NT2/D1 (cell line): ENCODE data around the gene SORT1.
A peak's percentile ranks its signal among the peaks of the same experiment; 100 is the strongest.

Source experiments
- DNase-seq: peaks from one replicate; pipeline ENCODE4 v3.0.0-alpha.2; 2011; ENCODE audit warnings: low read depth, low spot score
- H3K27me3 ChIP-seq: 2 replicates; pipeline ENCODE4 v1.6.0; 2011; ENCODE audit warnings: mild to moderate bottlenecking; ENCODE audit not compliant: insufficient read length, insufficient read depth
- H3K36me3 ChIP-seq: 2 replicates; pipeline ENCODE4 v1.6.1; 2011; ENCODE audit warnings: mild to moderate bottlenecking, low read length, mixed read lengths; ENCODE audit not compliant: insufficient read depth, insufficient read length
- H3K4me1 ChIP-seq: 2 replicates; pipeline ENCODE4 v1.5.1; 2011; ENCODE audit not compliant: insufficient read depth, insufficient read length
- H3K4me3 ChIP-seq: 2 replicates; pipeline ENCODE4 v1.5.1; 2011; ENCODE audit warnings: low read depth; ENCODE audit not compliant: insufficient read length
- H3K9ac ChIP-seq: 2 replicates; pipeline ENCODE4 v1.6.0; 2011; ENCODE audit warnings: low read depth; ENCODE audit not compliant: insufficient read length
- H3K9me3 ChIP-seq: 2 replicates; pipeline ENCODE4 v1.5.1; 2011; ENCODE audit warnings: mild to moderate bottlenecking, low read length; ENCODE audit not compliant: insufficient read depth
- SUZ12 ChIP-seq: IDR thresholded peaks from 2 replicates; pipeline ENCODE4 v1.6.1; 2011; ENCODE audit not compliant: insufficient read length, insufficient read depth; ENCODE audit errors: extremely low read depth
- YY1 ChIP-seq: IDR thresholded peaks from 2 replicates; pipeline ENCODE4 v1.6.1; 2011; ENCODE audit not compliant: insufficient read length, insufficient read depth
- ZNF274 ChIP-seq: IDR thresholded peaks from 2 replicates; pipeline ENCODE4 v1.6.1; 2011; ENCODE audit warnings: mild to moderate bottlenecking, low read depth, low read length

The SORT1 gene

DNA sequence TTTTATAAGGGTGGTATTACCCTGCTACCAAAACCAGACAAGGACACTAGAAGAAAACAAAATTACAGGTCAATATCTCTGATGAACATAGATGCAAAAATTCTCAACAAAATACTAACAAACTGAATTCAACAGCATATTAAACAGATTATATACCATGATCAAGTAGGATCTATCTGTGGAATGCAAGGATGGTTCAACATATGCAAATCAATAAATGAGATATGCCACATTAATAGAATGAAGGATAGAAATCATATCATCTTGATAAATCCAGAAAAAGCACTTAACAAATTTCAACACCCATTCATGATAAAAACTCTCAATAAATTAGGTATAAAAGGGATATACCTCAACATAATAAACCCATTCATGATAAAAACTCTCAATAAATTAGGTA is 66.6 kb downstream of the SORT1 start:
- Histone ChIP-seq H3K36me3 (peaks cover 32% of the 10 kb centered on the region), H3K9me3 (peaks cover 19% of the 10 kb centered on the region), H3K4me1 (no peaks in the 10 kb centered on the region), H3K27me3 (no peaks in the 10 kb centered on the region), H3K4me3 (no peak overlapping the region), H3K9ac (no peak overlapping the region)
- no peak for DNase-seq
- TF ChIP-seq YY1 (no peak), ZNF274 (no peak), SUZ12 (no peak)

DNA sequence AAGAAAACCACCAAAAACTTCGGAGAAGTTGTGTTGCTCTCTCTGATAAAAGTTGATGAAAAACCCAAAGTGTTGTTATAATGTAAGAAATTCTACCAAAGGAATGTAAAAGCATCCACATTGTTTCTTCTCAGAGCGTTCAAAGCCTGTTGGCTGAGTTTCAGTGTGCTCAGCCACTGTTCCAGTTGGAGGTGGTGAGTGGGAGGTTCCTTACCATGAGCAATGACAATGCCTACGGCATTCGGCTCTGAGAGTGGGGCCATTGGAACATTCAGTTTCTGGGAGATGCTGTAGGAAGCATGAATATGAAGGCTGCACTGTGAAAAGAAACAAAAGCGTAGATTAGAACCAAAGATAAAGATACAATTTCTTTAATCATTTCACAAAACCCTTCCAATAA is 70.4 kb downstream of the SORT1 start:
- Histone ChIP-seq H3K27me3 (no peaks in the 10 kb centered on the region), H3K4me3 (no peak overlapping the region), H3K36me3 (peaks cover 41% of the 10 kb centered on the region), H3K4me1 (no peaks in the 10 kb centered on the region), H3K9me3 (peaks cover 16% of the 10 kb centered on the region), H3K9ac (no peak overlapping the region)
- TF ChIP-seq YY1 (no peak), ZNF274 (no peak), SUZ12 (no peak)
- no peak for DNase-seq

DNA sequence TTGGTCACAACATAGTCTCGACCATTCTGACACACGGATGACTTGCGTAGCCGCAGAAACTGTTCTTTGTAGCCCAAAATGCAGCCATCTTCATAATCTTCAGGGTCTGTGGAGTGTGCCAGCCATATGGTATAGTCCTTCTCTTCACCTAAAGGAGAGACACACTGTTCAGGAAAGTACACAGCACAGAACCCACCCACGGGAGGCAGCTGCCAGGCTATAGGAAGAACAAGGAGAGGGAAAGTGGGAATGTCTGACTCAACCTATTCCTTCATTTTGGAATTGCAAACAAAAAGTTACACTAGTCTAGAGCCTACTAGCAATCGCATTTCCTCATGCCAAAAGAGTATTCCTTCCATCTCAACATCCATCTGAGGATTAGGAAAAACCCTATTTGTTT is 74.7 kb downstream of the SORT1 start:
- DNase-seq: no peak
- Histone ChIP-seq H3K4me3 (no peak overlapping the region), H3K4me1 (peaks cover 5% of the 10 kb centered on the region), H3K27me3 (no peaks in the 10 kb centered on the region), H3K9me3 (no peaks in the 10 kb centered on the region), H3K9ac (no peak overlapping the region), H3K36me3 (peaks cover 57% of the 10 kb centered on the region)
- no peak for TF ChIP-seq ZNF274
- TF ChIP-seq YY1: no peak
- no peak for TF ChIP-seq SUZ12

DNA sequence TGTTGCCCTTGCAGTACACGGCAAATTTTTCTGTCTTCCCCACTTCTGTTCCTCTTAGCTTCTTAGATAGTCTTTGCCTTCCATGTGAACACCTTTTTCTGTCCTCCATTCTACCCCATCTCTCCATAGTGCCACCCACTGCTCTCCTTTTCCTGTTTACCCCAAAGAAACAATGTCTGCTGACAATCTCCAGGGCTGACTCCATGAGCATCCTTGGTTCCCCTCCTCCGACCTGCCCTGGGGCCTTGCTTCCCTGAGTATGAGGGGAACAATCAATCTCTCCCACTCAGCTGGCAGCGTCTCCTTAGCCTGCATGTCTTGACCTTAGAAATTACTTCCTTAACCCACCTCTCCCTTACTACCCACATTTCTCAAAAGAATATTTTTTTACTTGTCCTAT is 78.6 kb downstream of the SORT1 start:
- no peak overlapping the region for H3K9ac ChIP-seq
- peaks cover 69% of the 10 kb centered on the region for H3K36me3 ChIP-seq
- TF ChIP-seq ZNF274: no peak
- no peak for TF ChIP-seq SUZ12
- TF ChIP-seq YY1: no peak
- DNase-seq: peak; percentile 68
- H3K4me1 ChIP-seq: peaks cover 8% of the 10 kb centered on the region
- no peaks in the 10 kb centered on the region for H3K27me3 ChIP-seq
- H3K9me3 ChIP-seq: no peaks in the 10 kb centered on the region
- H3K4me3 ChIP-seq: no peak overlapping the region

DNA sequence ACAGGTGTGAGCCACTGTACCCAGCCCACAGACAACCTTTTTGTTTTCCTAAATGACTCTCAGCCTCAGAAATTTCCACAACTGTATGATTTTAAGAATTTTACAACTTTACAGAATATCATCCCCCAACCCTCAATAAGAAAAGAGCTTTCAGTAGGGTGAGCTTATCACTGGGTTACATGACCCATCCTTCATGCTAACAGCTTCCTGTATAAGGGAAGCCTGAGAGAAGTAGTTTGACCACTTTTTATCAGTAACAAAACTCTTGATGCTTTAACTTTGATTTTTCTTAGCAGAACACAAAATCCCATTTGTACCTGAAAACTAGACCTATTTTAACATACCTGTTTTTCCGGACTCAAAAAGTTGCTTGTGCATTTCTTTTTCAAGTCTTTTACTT is 81.2 kb downstream of the SORT1 start:
- peaks cover 63% of the 10 kb centered on the region for H3K36me3 ChIP-seq
- TF ChIP-seq ZNF274 (no peak), SUZ12 (no peak), YY1 (no peak)
- H3K9me3 ChIP-seq: no peaks in the 10 kb centered on the region
- H3K4me3 ChIP-seq: no peak overlapping the region
- H3K27me3 ChIP-seq: no peaks in the 10 kb centered on the region
- H3K4me1 ChIP-seq: peaks cover 8% of the 10 kb centered on the region
- H3K9ac ChIP-seq: no peak overlapping the region
- no peak for DNase-seq

DNA sequence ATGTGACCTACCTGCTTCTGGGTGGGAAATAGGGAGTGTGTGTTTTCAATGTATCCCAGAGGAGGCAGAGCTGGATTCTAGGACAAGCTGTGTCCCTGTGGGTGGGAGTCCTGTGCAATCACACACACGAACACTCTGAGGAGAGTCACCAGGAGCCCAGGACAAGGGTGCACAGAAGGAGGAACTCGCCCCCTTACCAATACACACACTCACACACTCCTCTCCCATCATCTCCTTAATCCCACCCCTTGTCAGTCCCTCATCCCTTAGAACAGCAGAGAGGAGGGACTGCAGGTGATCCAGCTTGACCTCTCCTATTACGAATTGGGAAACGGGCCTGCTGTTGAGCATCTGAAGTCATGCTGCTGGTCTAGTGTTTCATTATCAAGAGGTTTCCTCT is 82.4 kb downstream of the SORT1 start:
- DNase-seq: no peak
- H3K36me3 ChIP-seq: peaks cover 59% of the 10 kb centered on the region

DNA sequence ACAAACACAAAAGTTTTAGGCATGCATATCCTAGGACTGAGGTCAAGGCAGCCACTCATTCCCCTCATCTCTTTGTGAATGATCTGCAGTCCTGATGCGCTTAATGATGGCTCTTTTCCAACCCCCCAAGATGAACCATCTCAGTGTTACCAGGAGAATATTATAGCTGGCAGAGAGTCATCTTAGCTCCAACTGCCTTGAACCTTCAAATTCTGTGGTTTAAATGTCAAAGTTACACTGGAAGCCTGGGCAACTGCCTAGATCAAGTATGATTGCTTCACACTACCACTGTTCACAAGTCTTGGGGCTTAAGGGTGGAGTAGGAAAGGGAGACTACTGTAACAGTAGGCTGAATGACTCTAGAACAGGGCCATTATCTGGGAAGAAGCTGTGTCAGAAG is 82.9 kb downstream of the SORT1 start:
- Histone ChIP-seq H3K9me3 (no peaks in the 10 kb centered on the region), H3K36me3 (peaks cover 59% of the 10 kb centered on the region), H3K4me1 (peaks cover 8% of the 10 kb centered on the region), H3K4me3 (no peak overlapping the region), H3K27me3 (no peaks in the 10 kb centered on the region), H3K9ac (no peak overlapping the region)
- DNase-seq: no peak
- no peak for TF ChIP-seq SUZ12
- TF ChIP-seq YY1: no peak
- no peak for TF ChIP-seq ZNF274

More for the DNA sequence above, 82.4 kb downstream of the SORT1 start:
- TF ChIP-seq ZNF274 (no peak), YY1 (no peak), SUZ12 (no peak)
- H3K9me3 ChIP-seq: no peaks in the 10 kb centered on the region
- H3K27me3 ChIP-seq: no peaks in the 10 kb centered on the region
- peaks cover 8% of the 10 kb centered on the region for H3K4me1 ChIP-seq
- no peak overlapping the region for H3K4me3 ChIP-seq
- H3K9ac ChIP-seq: no peak overlapping the region
